ENCODE data around the gene LRRC43.

- no peak for TF ChIP-seq CEBPB (IDR thresholded peaks at IDR 0.05)
- TF ChIP-seq EP300 (IDR thresholded peaks at IDR 0.05; ENCODE audit: borderline replicate concordance): no peak
- no peak for TF ChIP-seq RAD21 (IDR thresholded peaks at IDR 0.05; ENCODE audit: low read depth)
- TF ChIP-seq, protein P1, sequence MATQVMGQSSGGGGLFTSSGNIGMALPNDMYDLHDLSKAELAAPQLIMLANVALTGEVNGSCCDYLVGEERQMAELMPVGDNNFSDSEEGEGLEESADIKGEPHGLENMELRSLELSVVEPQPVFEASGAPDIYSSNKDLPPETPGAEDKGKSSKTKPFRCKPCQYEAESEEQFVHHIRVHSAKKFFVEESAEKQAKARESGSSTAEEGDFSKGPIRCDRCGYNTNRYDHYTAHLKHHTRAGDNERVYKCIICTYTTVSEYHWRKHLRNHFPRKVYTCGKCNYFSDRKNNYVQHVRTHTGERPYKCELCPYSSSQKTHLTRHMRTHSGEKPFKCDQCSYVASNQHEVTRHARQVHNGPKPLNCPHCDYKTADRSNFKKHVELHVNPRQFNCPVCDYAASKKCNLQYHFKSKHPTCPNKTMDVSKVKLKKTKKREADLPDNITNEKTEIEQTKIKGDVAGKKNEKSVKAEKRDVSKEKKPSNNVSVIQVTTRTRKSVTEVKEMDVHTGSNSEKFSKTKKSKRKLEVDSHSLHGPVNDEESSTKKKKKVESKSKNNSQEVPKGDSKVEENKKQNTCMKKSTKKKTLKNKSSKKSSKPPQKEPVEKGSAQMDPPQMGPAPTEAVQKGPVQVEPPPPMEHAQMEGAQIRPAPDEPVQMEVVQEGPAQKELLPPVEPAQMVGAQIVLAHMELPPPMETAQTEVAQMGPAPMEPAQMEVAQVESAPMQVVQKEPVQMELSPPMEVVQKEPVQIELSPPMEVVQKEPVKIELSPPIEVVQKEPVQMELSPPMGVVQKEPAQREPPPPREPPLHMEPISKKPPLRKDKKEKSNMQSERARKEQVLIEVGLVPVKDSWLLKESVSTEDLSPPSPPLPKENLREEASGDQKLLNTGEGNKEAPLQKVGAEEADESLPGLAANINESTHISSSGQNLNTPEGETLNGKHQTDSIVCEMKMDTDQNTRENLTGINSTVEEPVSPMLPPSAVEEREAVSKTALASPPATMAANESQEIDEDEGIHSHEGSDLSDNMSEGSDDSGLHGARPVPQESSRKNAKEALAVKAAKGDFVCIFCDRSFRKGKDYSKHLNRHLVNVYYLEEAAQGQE (IDR thresholded peaks at IDR 0.05; ENCODE audit: low read depth): no peak
- no peak for TF ChIP-seq FOXM1 (IDR thresholded peaks at IDR 0.05; ENCODE audit: borderline replicate concordance, low read depth)
- TF ChIP-seq, protein P2, sequence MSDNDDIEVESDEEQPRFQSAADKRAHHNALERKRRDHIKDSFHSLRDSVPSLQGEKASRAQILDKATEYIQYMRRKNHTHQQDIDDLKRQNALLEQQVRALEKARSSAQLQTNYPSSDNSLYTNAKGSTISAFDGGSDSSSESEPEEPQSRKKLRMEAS (IDR thresholded peaks at IDR 0.05): no peak
- TF ChIP-seq, protein P3, sequence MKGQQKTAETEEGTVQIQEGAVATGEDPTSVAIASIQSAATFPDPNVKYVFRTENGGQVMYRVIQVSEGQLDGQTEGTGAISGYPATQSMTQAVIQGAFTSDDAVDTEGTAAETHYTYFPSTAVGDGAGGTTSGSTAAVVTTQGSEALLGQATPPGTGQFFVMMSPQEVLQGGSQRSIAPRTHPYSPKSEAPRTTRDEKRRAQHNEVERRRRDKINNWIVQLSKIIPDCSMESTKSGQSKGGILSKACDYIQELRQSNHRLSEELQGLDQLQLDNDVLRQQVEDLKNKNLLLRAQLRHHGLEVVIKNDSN (IDR thresholded peaks at IDR 0.05): no peak
- no peak for TF ChIP-seq EGR1 (IDR thresholded peaks at IDR 0.05)
- no peak for TF ChIP-seq YY1 (IDR thresholded peaks at IDR 0.05; ENCODE audit: low read depth)
- no peak for TF ChIP-seq CREB1 (IDR thresholded peaks at IDR 0.05; ENCODE audit: low read depth)
These were observed 55.9 kb downstream of the LRRC43 start for GRCh38 chr12:122238861-122239260.

Data from Ishikawa (cell line).